Spinal cord (tissue), 10 donors: ENCODE data around the gene SF3B3. TPM values are rescaled to one million over a fixed set of nuclear protein-coding genes. Genes with fewer than 3 reads are reported as not detected.
"Not testable (repeated sequence)": the region's sequence is repeated elsewhere in the genome, so short reads cannot be mapped to it uniquely, and the experiment has no call there.

ENCODE experiments used
- DNase-seq, 6 donors: peaks; one replicate each; pipeline versions ENCODE4 v3.0.0 to v3.0.0-alpha.2; 2013 to 2015; ENCODE audit warnings: low spot score in 6 of 6, low read depth in 4 of 6
- H3K27ac ChIP-seq: one replicate; pipeline ENCODE4 v1.5.1; 2013; ENCODE audit warnings: low read depth, low read length, control low read depth
- H3K27me3 ChIP-seq: one replicate; pipeline ENCODE4 v1.6.1; 2013; ENCODE audit warnings: low read length; ENCODE audit not compliant: control insufficient read depth, insufficient read depth
- H3K36me3 ChIP-seq: one replicate; pipeline ENCODE4 v1.6.1; 2013; ENCODE audit warnings: low read length; ENCODE audit not compliant: control insufficient read depth, insufficient read depth
- H3K4me1 ChIP-seq: one replicate; pipeline ENCODE4 v1.6.1; 2013; ENCODE audit warnings: low read length; ENCODE audit not compliant: control insufficient read depth, insufficient read depth
- H3K4me3 ChIP-seq: one replicate; pipeline ENCODE4 v1.5.1; 2013; ENCODE audit warnings: low read depth, low read length, control low read depth
- H3K9me3 ChIP-seq: one replicate; pipeline ENCODE4 v1.6.1; 2013; ENCODE audit warnings: low read length; ENCODE audit not compliant: control insufficient read depth, insufficient read depth
- WGBS: methylation state at CpG from one replicate; pipeline ENCODE4 v1.1.5; 2013; ENCODE audit warnings: missing lambda C conversion rate; ENCODE audit not compliant: insufficient coverage; 5-methylcytosine and 5-hydroxymethylcytosine counted together
- polyA plus RNA-seq, 2 donors: library from polyadenylated mRNA; unstranded; fragments of 120-200 nt; gene quantifications; one replicate each; pipeline ENCODE4 v1.2.1, GENCODE V29; 2013; ENCODE audit not compliant: insufficient read length in 2 of 2
- total RNA-seq, 2 donors: library from RNA; depleted of rRNA in 1 of 2; stranded (reverse); fragments of 120-200 nt in 1 of 2; fragments of >200 nt in 1 of 2; gene quantifications; one replicate each; pipeline versions ENCODE4 v1.2.3 to v1.2.4, GENCODE V29; 2013 to 2014
- donor health status: healthy.

Gene SF3B3
- total and polyA plus RNA-seq, 4 donors, result 111 to 291 (median 211) TPM

GRCh38 chr16:70508752-70509151 is 14.9 kb upstream of the SF3B3 start:
- no peaks in the 10 kb centered on the region for H3K27me3 ChIP-seq
- peaks cover 53% of the 10 kb centered on the region for H3K36me3 ChIP-seq
- no peaks in the 10 kb centered on the region for H3K9me3 ChIP-seq
- H3K4me1 ChIP-seq, result no peaks in the 10 kb centered on the region
- no peak overlapping the region for H3K4me3 ChIP-seq
- 83% methylated on average over 4 of the region's 5 CpGs for WGBS
- no peak for DNase-seq
- no peak overlapping the region for H3K27ac ChIP-seq

GRCh38 chr16:70510216-70510615 is 13.4 kb upstream of the SF3B3 start:
- WGBS, result no CpG with 5 or more reads among the region's 3 CpGs
- DNase-seq, result no peak
- Histone ChIP-seq H3K9me3 (no peaks in the 10 kb centered on the region), H3K27ac (no peak overlapping the region), H3K36me3 (peaks cover 56% of the 10 kb centered on the region), H3K4me1 (no peaks in the 10 kb centered on the region), H3K27me3 (no peaks in the 10 kb centered on the region), H3K4me3 (no peak overlapping the region)

- no peaks in the 10 kb centered on the region for H3K4me1 ChIP-seq
- H3K9me3 ChIP-seq, result no peaks in the 10 kb centered on the region
- no peak for DNase-seq
- no peaks in the 10 kb centered on the region for H3K27me3 ChIP-seq
- H3K4me3 ChIP-seq, result no peak overlapping the region
- H3K27ac ChIP-seq, result no peak overlapping the region
- H3K36me3 ChIP-seq, result peaks cover 60% of the 10 kb centered on the region
- WGBS, result 100% methylated on average over 1 of the region's 1 CpG
These were observed 11.8 kb upstream of the SF3B3 start for GRCh38 chr16:70511833-70512232.

GRCh38 chr16:70512456-70512855 is 11.2 kb upstream of the SF3B3 start:
- no peak overlapping the region for H3K4me3 ChIP-seq
- WGBS, result 96% methylated on average over 4 of the region's 5 CpGs
- H3K4me1 ChIP-seq, result no peaks in the 10 kb centered on the region
- H3K27me3 ChIP-seq, result no peaks in the 10 kb centered on the region
- no peak for DNase-seq
- H3K27ac ChIP-seq, result no peak overlapping the region
- H3K36me3 ChIP-seq, result peaks cover 60% of the 10 kb centered on the region
- no peaks in the 10 kb centered on the region for H3K9me3 ChIP-seq

- peaks cover 29% of the 10 kb centered on the region for H3K36me3 ChIP-seq
- H3K9me3 ChIP-seq, result no peaks in the 10 kb centered on the region
- no peaks in the 10 kb centered on the region for H3K27me3 ChIP-seq
- H3K27ac ChIP-seq, result no peak overlapping the region
- WGBS, result 90% methylated on average over 6 of the region's 8 CpGs
- peaks cover 17% of the 10 kb centered on the region for H3K4me1 ChIP-seq
- H3K4me3 ChIP-seq, result no peak overlapping the region
- no peak for DNase-seq
These were observed 2.9 kb upstream of the SF3B3 start for GRCh38 chr16:70520612-70521297.

- Histone ChIP-seq H3K4me1 (peaks cover 25% of the 10 kb centered on the region), H3K27me3 (no peaks in the 10 kb centered on the region), H3K9me3 (no peaks in the 10 kb centered on the region), H3K27ac (peak overlapping the region; percentile 75), H3K4me3 (peak overlapping the region; percentile 98), H3K36me3 (peaks cover 16% of the 10 kb centered on the region)
- WGBS, result 94% methylated on average over 10 of the region's 18 CpGs
- DNase-seq, result no peak
These were observed 1.2 kb upstream of the SF3B3 start for GRCh38 chr16:70522216-70523075.

- WGBS, result 0% methylated on average over 26 of the region's 36 CpGs
These were observed 407 bp upstream of the SF3B3 start, which contains the start of gene COG4 for GRCh38 chr16:70523076-70523742. COG4 (minus strand) TSS chr16:70523554; CDS start chr16:70523543, 11 bp downstream.

GRCh38 chr16:70524399-70524825 is 796 bp downstream of the SF3B3 start:
- H3K4me3 ChIP-seq, result peak overlapping the region; percentile 98
- DNase-seq, result peak in 2 of 6 donors; percentile 4 to 40
- peaks cover 25% of the 10 kb centered on the region for H3K4me1 ChIP-seq
- peaks cover 19% of the 10 kb centered on the region for H3K36me3 ChIP-seq
- 0% methylated on average over 18 of the region's 24 CpGs for WGBS
- H3K9me3 ChIP-seq, H3K27me3 ChIP-seq: not testable (repeated sequence)
- peak overlapping the region; percentile 75 for H3K27ac ChIP-seq

More at GRCh38 chr16:70523076-70523742, 407 bp upstream of the SF3B3 start, which contains the start of gene COG4:
- Histone ChIP-seq H3K9me3 (no peaks in the 10 kb centered on the region), H3K27ac (peak within 1 kb of the TSS; percentile 75), H3K36me3 (peaks cover 17% of the 10 kb centered on the region), H3K4me1 (peaks cover 25% of the 10 kb centered on the region), H3K4me3 (peak within 1 kb of the TSS; percentile 98), H3K27me3 (no peaks in the 10 kb centered on the region)
- peak in 5 of 6 donors; percentile 80 to 97 (median 86) for DNase-seq

GRCh38 chr16:70526403-70526802 is 2.8 kb downstream of the SF3B3 start:
- no peak for DNase-seq
- Histone ChIP-seq H3K27ac (no peak overlapping the region), H3K4me1 (peaks cover 24% of the 10 kb centered on the region), H3K4me3 (no peak overlapping the region), H3K9me3 (no peaks in the 10 kb centered on the region), H3K27me3 (no peaks in the 10 kb centered on the region), H3K36me3 (peaks cover 35% of the 10 kb centered on the region)
- WGBS, result 80% methylated on average over 5 of the region's 6 CpGs
